Natural killer cell (primary cell): Measurements from ENCODE around the gene KRT33B. TPM values are rescaled to one million over a fixed set of nuclear protein-coding genes. Genes with fewer than 3 reads are reported as not detected.

ENCODE experiments used
- ATAC-seq, 3 donors: fragments of 150-1000 bp in 2 of 3; fragments of 200-7000 bp in 1 of 3; cut with Tn5 transposase; 1 replicate in 1 of 3; 2 replicates in 2 of 3; pipeline ENCODE4 v1.10.0; 2021; ENCODE audit warnings: mild to moderate bottlenecking in 2 of 3, moderate library complexity in 2 of 3
- DNase-seq, 2 donors: peaks; one replicate each; pipeline versions ENCODE4 v3.0.0 to v3.0.0-alpha.2; 2013 to 2021; ENCODE audit warnings: mixed read lengths in 1 of 2
- H3K27ac ChIP-seq: one replicate; pipeline ENCODE4 v1.5.1; 2013; ENCODE audit warnings: mild to moderate bottlenecking, low read length
- H3K27me3 ChIP-seq: one replicate; pipeline ENCODE4 v1.6.1; 2013; ENCODE audit warnings: low read length; ENCODE audit not compliant: control insufficient read depth, insufficient read depth
- H3K36me3 ChIP-seq: one replicate; pipeline ENCODE4 v1.6.1; 2013; ENCODE audit warnings: low read length; ENCODE audit not compliant: control insufficient read depth, insufficient read depth
- H3K4me1 ChIP-seq: one replicate; pipeline ENCODE4 v1.6.1; 2013; ENCODE audit warnings: low read length; ENCODE audit not compliant: control insufficient read depth, insufficient read depth
- H3K4me3 ChIP-seq: one replicate; pipeline ENCODE4 v1.5.1; 2013; ENCODE audit warnings: low read length
- H3K9me3 ChIP-seq: one replicate; pipeline ENCODE4 v1.6.1; 2013; ENCODE audit warnings: low read length; ENCODE audit not compliant: control insufficient read depth, insufficient read depth
- H3K27ac Mint-ChIP-seq, 2 donors: one replicate each; pipeline ENCODE4 v1.8.0; 2022; ENCODE audit warnings: mild to moderate bottlenecking in 2 of 2, mixed read lengths in 2 of 2, moderate library complexity in 1 of 2
- H3K27me3 Mint-ChIP-seq, 2 donors: one replicate each; pipeline ENCODE4 v1.8.0; 2022; ENCODE audit warnings: low read depth in 2 of 2, mixed read lengths in 2 of 2
- H3K36me3 Mint-ChIP-seq: one replicate; pipeline ENCODE4 v1.8.0; 2022; ENCODE audit warnings: mixed read lengths
- H3K4me1 Mint-ChIP-seq, 2 donors: one replicate each; pipeline ENCODE4 v1.8.0; 2022; ENCODE audit warnings: mixed read lengths in 2 of 2
- H3K4me3 Mint-ChIP-seq: one replicate; pipeline ENCODE4 v1.8.0; 2022; ENCODE audit warnings: mild to moderate bottlenecking, moderate library complexity, mixed read lengths
- H3K9me3 Mint-ChIP-seq, 2 donors: one replicate each; pipeline ENCODE4 v1.8.0; 2022; ENCODE audit warnings: mixed read lengths in 2 of 2
- WGBS: methylation state at CpG from one replicate; pipeline ENCODE4 v1.1.7; 2013; ENCODE audit warnings: missing lambda C conversion rate; ENCODE audit not compliant: insufficient coverage; 5-methylcytosine and 5-hydroxymethylcytosine counted together
- intact Hi-C: fragments of 100-400 bp; cut with micrococcal nuclease; formaldehyde crosslinking; loops from one replicate; pipeline ENCODE4 v1.14.2; 2022
- total RNA-seq, 4 donors: library from RNA; stranded (reverse); fragments of 120-200 nt in 1 of 4; gene quantifications; one replicate each; pipeline versions ENCODE4 v1.2.3 to v1.2.4, GENCODE V29; 2013 to 2022
- TF ChIP-seq, protein P1 (sequence below): fragments of 200-600 bp; IDR thresholded peaks from one replicate; pipeline ENCODE4 v1.8.0; 2022; ENCODE audit warnings: antibody characterized with exemption

KRT33B gene
- total RNA-seq, 3 donors from 2014 or later (not counting 1 experiment from before 2014, with no cell fraction given): not detected

DNA sequence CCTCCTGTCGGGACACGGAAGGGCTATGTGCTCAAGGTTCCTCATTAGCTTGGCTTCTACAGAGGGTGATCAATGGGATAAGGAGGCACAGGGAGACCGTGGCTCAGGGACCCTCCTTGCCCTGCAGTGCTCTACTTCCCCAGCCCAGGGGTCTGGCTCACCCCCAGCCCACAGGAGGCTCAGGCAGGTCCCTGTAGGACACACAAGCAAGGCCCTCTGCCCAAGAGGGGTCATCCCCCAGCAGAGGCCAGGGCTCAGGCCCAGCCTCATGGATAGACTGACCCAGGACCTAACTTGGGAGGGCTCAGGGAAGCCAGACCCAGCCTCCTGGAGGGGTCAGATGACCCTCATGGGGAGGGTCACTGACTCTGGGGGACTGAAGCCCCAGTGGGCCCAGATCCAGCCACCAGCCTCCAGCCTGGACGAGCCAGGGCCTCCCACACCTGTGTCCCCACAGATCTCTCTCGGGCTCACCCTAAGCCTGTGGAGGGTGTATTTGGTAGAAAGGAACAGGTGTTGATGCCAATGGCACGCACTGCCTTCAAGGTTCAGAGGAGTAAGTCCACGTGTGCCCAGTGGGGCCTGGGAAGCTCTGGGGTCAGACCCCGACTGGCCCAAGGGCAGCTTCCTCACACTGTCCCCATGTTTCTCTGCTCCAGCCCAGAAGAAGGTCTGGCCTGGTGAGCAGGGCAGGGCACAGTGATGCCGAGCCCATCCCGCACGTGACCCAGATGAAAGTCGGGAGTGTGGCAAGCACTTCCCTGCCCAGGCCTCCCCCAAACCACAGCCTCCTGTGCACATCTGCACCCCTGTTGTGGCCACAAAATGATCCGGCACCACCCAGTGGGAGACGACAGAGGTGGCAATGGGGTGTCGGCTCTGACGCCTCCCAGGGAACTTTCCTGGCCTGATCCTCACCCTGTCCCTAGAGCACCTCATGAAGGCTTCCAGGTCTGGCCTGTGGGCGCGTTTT lies 43.2 kb downstream of the KRT33B start:
- Histone ChIP-seq H3K4me3 (no peak overlapping the region), H3K36me3 (no peaks in the 10 kb centered on the region), H3K27me3 (no peaks in the 10 kb centered on the region), H3K27ac (no peak overlapping the region), H3K9me3 (no peaks in the 10 kb centered on the region), H3K4me1 (peaks cover 32% of the 10 kb centered on the region)
- TF ChIP-seq, protein P1, sequence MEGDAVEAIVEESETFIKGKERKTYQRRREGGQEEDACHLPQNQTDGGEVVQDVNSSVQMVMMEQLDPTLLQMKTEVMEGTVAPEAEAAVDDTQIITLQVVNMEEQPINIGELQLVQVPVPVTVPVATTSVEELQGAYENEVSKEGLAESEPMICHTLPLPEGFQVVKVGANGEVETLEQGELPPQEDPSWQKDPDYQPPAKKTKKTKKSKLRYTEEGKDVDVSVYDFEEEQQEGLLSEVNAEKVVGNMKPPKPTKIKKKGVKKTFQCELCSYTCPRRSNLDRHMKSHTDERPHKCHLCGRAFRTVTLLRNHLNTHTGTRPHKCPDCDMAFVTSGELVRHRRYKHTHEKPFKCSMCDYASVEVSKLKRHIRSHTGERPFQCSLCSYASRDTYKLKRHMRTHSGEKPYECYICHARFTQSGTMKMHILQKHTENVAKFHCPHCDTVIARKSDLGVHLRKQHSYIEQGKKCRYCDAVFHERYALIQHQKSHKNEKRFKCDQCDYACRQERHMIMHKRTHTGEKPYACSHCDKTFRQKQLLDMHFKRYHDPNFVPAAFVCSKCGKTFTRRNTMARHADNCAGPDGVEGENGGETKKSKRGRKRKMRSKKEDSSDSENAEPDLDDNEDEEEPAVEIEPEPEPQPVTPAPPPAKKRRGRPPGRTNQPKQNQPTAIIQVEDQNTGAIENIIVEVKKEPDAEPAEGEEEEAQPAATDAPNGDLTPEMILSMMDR: no peak
- Mint-ChIP-seq H3K9me3 (no peaks in the 10 kb centered on the region), H3K4me1 (no peaks in the 10 kb centered on the region), H3K27ac (no peak overlapping the region), H3K4me3 (no peak overlapping the region), H3K27me3 (peaks cover 0 to 3% of the 10 kb centered on the region in 2 donors), H3K36me3 (no peaks in the 10 kb centered on the region)
- DNase-seq (peak in 1 of 2 donors; percentile 63), ATAC-seq (no peak)
- intact Hi-C loops: loop anchor here (10.0 kb wide), 2 partner anchors 422 to 522 kb away; no protein-coding TSS in a partner anchor
- WGBS: 71% methylated on average over 18 of the region's 18 CpGs

DNA sequence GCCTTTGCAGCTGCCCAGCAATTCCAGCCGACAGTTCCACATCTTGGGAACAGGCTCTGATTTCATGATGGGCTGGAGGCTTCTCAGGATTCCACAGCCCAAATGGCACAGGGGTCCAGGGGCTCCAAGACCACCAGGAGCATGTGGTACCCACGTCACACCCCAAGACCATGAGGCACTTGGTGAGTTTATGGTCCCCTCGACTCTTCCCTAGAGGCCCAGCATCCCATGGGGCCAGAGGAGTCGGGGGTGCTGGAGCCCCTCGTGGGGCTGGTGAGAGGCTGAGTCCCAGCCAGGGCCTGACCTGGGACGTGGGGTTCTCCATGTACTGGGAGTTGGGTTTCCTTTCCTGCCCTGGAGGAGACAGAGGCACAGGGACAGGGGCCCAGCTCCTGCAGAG lies 44.0 kb downstream of the KRT33B start:
- Histone ChIP-seq H3K27me3 (no peaks in the 10 kb centered on the region), H3K9me3 (no peaks in the 10 kb centered on the region), H3K36me3 (no peaks in the 10 kb centered on the region), H3K4me1 (peaks cover 32% of the 10 kb centered on the region), H3K4me3 (no peak overlapping the region), H3K27ac (no peak overlapping the region)
- ATAC-seq: no peak
- H3K4me3 Mint-ChIP-seq: no peak overlapping the region
- intact Hi-C loops: loop anchor here (10.0 kb wide), 2 partner anchors 421 to 521 kb away; no protein-coding TSS in a partner anchor
- TF ChIP-seq, protein P1: no peak
- no peak overlapping the region for H3K27ac Mint-ChIP-seq
- no peak for DNase-seq
- 84% methylated on average over 6 of the region's 6 CpGs for WGBS
- H3K4me1 Mint-ChIP-seq: no peaks in the 10 kb centered on the region
- no peaks in the 10 kb centered on the region for H3K9me3 Mint-ChIP-seq
- H3K36me3 Mint-ChIP-seq: no peaks in the 10 kb centered on the region
- H3K27me3 Mint-ChIP-seq: peaks cover 0 to 3% of the 10 kb centered on the region in 2 donors

DNA sequence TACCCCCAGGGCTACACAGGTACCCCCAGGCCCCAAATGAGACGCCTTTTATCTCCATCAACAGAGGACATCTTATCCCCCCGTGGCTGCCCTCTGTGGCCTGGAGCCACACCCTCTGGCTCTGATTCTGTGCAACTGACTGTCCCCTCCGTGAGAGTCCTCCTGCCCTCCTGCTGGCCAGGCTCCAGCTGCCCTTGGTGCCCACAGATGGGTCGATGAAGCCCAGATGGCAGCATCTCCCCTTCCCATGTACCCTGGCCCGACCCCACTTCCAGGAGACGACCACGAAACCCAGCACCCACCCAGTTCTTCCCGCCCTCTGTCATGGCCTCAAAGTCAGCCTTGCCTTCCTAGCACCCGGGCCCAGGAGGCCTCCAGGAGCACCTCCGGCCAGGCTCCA lies 44.5 kb downstream of the KRT33B start:
- intact Hi-C loops: loop anchor here (10.0 kb wide), 2 partner anchors 420 to 520 kb away; no protein-coding TSS in a partner anchor
- ATAC-seq: no peak
- Mint-ChIP-seq H3K4me1 (no peaks in the 10 kb centered on the region), H3K4me3 (no peak overlapping the region), H3K27ac (no peak overlapping the region), H3K36me3 (no peaks in the 10 kb centered on the region), H3K27me3 (peaks cover 0 to 3% of the 10 kb centered on the region in 2 donors), H3K9me3 (no peaks in the 10 kb centered on the region)
- Histone ChIP-seq H3K27ac (no peak overlapping the region), H3K27me3 (no peaks in the 10 kb centered on the region), H3K4me3 (no peak overlapping the region), H3K9me3 (no peaks in the 10 kb centered on the region), H3K4me1 (peaks cover 32% of the 10 kb centered on the region), H3K36me3 (no peaks in the 10 kb centered on the region)
- TF ChIP-seq, protein P1: no peak
- WGBS: 82% methylated on average over 10 of the region's 10 CpGs
- no peak for DNase-seq
